MCF 10A (cell line): ENCODE measurements around the gene ALOX12B. TPM values are rescaled to one million over a fixed set of nuclear protein-coding genes. Genes with fewer than 3 reads are reported as not detected.

Source experiments
- Bru-seq: library from RNA; stranded (reverse); fragments of 400-500 nt; gene quantifications from one replicate; lab custom pipeline; 2021; lab: Mats Ljungman, UMichigan
- BruChase-seq, 2 experiments: library from RNA; stranded (reverse); fragments of 400-500 nt; gene quantifications; one replicate each; lab custom pipeline; 2021; lab: Mats Ljungman, UMichigan
- BruUV-seq: library from RNA; stranded (reverse); fragments of 400-500 nt; replicated peaks from 2 replicates; lab custom pipeline; 2021; lab: Mats Ljungman, UMichigan
- CTCF ChIA-PET: fragments of 300-600 bp; sonication (Branson Sonifier 250); formaldehyde crosslinking; extraction: SDS; loops from one replicate; lab custom pipeline; 2021; ENCODE audit warnings: antibody characterized with exemption, inconsistent platforms; lab: Yijun Ruan, JAX
- POLR2A ChIA-PET: fragments of 300-600, 350-650 bp; sonication (Branson Sonifier 250); formaldehyde crosslinking; extraction: SDS; loops from one replicate; lab custom pipeline; 2020; ENCODE audit warnings: antibody characterized with exemption, inconsistent platforms; lab: Yijun Ruan, JAX
- DNase-seq: peaks from one replicate; pipeline ENCODE4 v3.0.0-alpha.2; 2018; ENCODE audit not compliant: unreplicated experiment
- H3K27ac Mint-ChIP-seq: one replicate; pipeline ENCODE4 v1.8.0; 2022; ENCODE audit warnings: mild to moderate bottlenecking, low read depth, mixed read lengths; ENCODE audit not compliant: unreplicated experiment
- H3K27me3 Mint-ChIP-seq: one replicate; pipeline ENCODE4 v1.8.0; 2022; ENCODE audit warnings: mixed read lengths; ENCODE audit not compliant: insufficient read depth, unreplicated experiment
- H3K36me3 Mint-ChIP-seq: one replicate; pipeline ENCODE4 v1.8.0; 2022; ENCODE audit warnings: mild to moderate bottlenecking, moderate library complexity, mixed read lengths; ENCODE audit not compliant: insufficient read depth, unreplicated experiment
- H3K4me1 Mint-ChIP-seq: one replicate; pipeline ENCODE4 v1.8.0; 2022; ENCODE audit warnings: mixed read lengths; ENCODE audit not compliant: insufficient read depth, unreplicated experiment
- H3K4me3 Mint-ChIP-seq: one replicate; pipeline ENCODE4 v1.8.0; 2022; ENCODE audit warnings: mild to moderate bottlenecking, moderate library complexity, mixed read lengths; ENCODE audit not compliant: unreplicated experiment
- H3K9me3 Mint-ChIP-seq: one replicate; pipeline ENCODE4 v1.8.0; 2022; ENCODE audit warnings: mixed read lengths; ENCODE audit not compliant: unreplicated experiment
- intact Hi-C: fragments of 100-400 bp; cut with micrococcal nuclease; formaldehyde crosslinking; loops from 2 replicates; pipeline ENCODE4 v1.14.1; 2022
- long read RNA-seq: library from polyadenylated mRNA; stranded (forward); transcript quantifications from one replicate; pipeline ENCODE4 v2.0.0, GENCODE V29; 2022
- total RNA-seq: library from RNA; stranded (reverse); gene quantifications from 2 replicates; pipeline ENCODE4 v1.2.3, GENCODE V29; 2022
- TF ChIP-seq, protein P1 (sequence below): fragments of 200-600 bp; IDR thresholded peaks from one replicate; pipeline ENCODE4 v1.8.0; 2022; ENCODE audit warnings: antibody characterized with exemption, mild to moderate bottlenecking; ENCODE audit not compliant: unreplicated experiment

The ALOX12B gene
- total RNA-seq (1.3 TPM in 1 of 2 replicates, not detected in the other), Bru-seq, nascent RNA (percentile 10 among the genes with signal in this experiment), BruChase-seq, experiment 1, labeled RNA remaining after a 6-hour chase (percentile 21 among the genes with signal in this experiment), BruChase-seq, experiment 2, labeled RNA remaining after a 2-hour chase (percentile 13 among the genes with signal in this experiment)
- long read RNA-seq, partial matches to known transcripts: 1 of 1 reads
- long read RNA-seq, other reads (novel, unspliced or antisense): 0 of 1 reads

- DNase-seq: no peak
- Mint-ChIP-seq H3K4me3 (no peak within 1 kb of the TSS), H3K9me3 (no peaks in the 10 kb centered on the region), H3K27me3 (peaks cover 13% of the 10 kb centered on the region), H3K36me3 (peaks cover 4% of the 10 kb centered on the region), H3K27ac (peak within 1 kb of the TSS; percentile 7), H3K4me1 (peaks cover 12% of the 10 kb centered on the region)
- ChIA-PET POLR2A (interaction anchor here (0.6 to 1.9 kb wide), 6 partner anchors 13 to 362 kb away, joined by 3 to 5 read pairs (median 3); partner anchors contain the start of gene NAA38), CTCF (interaction anchor here (0.5 to 10.0 kb wide), 10 partner anchors 8 to 799 kb away, joined by 3 to 233 read pairs (median 5); partner anchors contain the start of gene ALOXE3)
- TF ChIP-seq, protein P1, sequence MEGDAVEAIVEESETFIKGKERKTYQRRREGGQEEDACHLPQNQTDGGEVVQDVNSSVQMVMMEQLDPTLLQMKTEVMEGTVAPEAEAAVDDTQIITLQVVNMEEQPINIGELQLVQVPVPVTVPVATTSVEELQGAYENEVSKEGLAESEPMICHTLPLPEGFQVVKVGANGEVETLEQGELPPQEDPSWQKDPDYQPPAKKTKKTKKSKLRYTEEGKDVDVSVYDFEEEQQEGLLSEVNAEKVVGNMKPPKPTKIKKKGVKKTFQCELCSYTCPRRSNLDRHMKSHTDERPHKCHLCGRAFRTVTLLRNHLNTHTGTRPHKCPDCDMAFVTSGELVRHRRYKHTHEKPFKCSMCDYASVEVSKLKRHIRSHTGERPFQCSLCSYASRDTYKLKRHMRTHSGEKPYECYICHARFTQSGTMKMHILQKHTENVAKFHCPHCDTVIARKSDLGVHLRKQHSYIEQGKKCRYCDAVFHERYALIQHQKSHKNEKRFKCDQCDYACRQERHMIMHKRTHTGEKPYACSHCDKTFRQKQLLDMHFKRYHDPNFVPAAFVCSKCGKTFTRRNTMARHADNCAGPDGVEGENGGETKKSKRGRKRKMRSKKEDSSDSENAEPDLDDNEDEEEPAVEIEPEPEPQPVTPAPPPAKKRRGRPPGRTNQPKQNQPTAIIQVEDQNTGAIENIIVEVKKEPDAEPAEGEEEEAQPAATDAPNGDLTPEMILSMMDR: no peak
- BruUV-seq: no TSS peak
- intact Hi-C loops: no loop called here
Observed at GRCh38 chr17:8087075-8087951, at the start of gene ALOX12B. Gene ALOX12B, minus strand, starts transcription at chr17:8087716. Its CDS starts 274 bp downstream, at chr17:8087442.

DNA sequence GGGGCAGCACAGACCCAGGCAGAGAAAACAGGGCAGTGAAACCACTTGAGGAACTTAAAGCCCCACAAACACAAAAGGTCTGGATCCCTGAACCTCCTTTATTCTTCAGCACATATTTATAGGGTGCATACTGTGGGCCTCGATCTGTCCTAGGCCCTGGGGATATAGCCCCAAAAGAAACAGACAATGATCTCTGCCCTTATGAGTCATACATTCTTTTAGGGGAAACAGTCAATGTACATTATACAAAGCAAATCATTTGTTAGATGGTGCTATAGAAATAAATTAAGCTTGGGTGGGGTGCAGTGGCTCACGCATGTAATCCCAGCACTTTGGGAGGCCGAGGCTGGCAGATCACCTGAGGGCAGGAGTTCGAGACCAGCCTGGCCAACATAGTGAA is 46.4 kb upstream of the ALOX12B start:
- TF ChIP-seq, protein P1: no peak
- peaks cover 6% of the 10 kb centered on the region for H3K4me1 Mint-ChIP-seq
- ChIA-PET CTCF (interaction anchor here (0.7 to 3.1 kb wide), 3 partner anchors 13 to 87 kb away, joined by 3 to 7 read pairs (median 3); no protein-coding TSS in a partner anchor), POLR2A (interaction anchor here (1.1 to 19.5 kb wide), 3 partner anchors 10 to 39 kb away, joined by 3 to 429 read pairs (median 4); partner anchors contain the start of genes HES7 and PER1)
- no peaks in the 10 kb centered on the region for H3K27me3 Mint-ChIP-seq
- no peak for DNase-seq
- H3K27ac Mint-ChIP-seq: no peak overlapping the region
- H3K9me3 Mint-ChIP-seq: no peaks in the 10 kb centered on the region
- no peak overlapping the region for H3K4me3 Mint-ChIP-seq
- BruUV-seq: no TSS peak
- no peaks in the 10 kb centered on the region for H3K36me3 Mint-ChIP-seq
- intact Hi-C loops: no loop called here

DNA sequence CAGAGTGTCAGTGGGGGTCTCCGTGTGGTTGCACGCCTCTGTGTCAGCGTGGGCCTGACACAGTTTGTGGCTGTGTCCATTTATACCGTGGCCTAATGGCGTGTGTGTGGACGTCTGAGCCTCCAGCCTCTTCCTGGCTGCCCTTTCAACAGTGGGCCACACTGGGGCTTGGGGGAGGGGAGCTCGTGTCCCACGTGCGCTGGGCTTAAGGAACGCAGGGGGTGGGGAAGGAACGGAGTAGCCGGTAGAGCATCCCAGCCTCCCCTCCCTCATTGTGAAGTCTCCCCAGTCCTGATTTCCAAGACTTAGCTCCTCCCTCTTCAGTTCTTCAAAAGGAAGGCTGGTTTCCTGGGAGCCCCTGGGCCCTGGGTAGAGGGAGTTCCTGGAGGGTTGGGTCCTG is 45.9 kb upstream of the ALOX12B start:
- BruUV-seq: no TSS peak
- Mint-ChIP-seq H3K9me3 (no peaks in the 10 kb centered on the region), H3K27me3 (no peaks in the 10 kb centered on the region), H3K4me1 (peaks cover 6% of the 10 kb centered on the region), H3K4me3 (no peak overlapping the region), H3K27ac (no peak overlapping the region), H3K36me3 (no peaks in the 10 kb centered on the region)
- no peak for DNase-seq
- CTCF ChIA-PET: interaction anchor here (0.7 to 3.1 kb wide), 4 partner anchors 13 to 88 kb away, joined by 3 to 7 read pairs (median 4); no protein-coding TSS in a partner anchor
- intact Hi-C loops: no loop called here
- TF ChIP-seq, protein P1: no peak
- POLR2A ChIA-PET: interaction anchor here (0.5 to 19.5 kb wide), 4 partner anchors 9 to 782 kb away, joined by 3 to 429 read pairs (median 3); partner anchors contain the start of genes HES7 and PER1
